ENCODE measurements around the gene DPP9.

Gene DPP9

GRCh38 chr19:4656102-4656501, 67.5 kb downstream of the DPP9 start:
- no peaks in the 10 kb centered on the region for H3K36me3 ChIP-seq (ENCODE audit: control insufficient read depth, insufficient read depth, low read length)

GRCh38 chr19:4654437-4655361, 68.9 kb downstream of the DPP9 start:
- H3K27me3 ChIP-seq (ENCODE audit: control insufficient read depth, insufficient read depth, low read length), result no peaks in the 10 kb centered on the region
- no peaks in the 10 kb centered on the region for H3K36me3 ChIP-seq (ENCODE audit: control insufficient read depth, insufficient read depth, low read length)
- H3K4me1 ChIP-seq, result no peaks in the 10 kb centered on the region
- no peak overlapping the region for H3K4me3 ChIP-seq (ENCODE audit: low read depth, low read length)
- no peaks in the 10 kb centered on the region for H3K79me2 ChIP-seq
- TF ChIP-seq CTCF (IDR thresholded peaks at IDR 0.05), result no peak
- H3K4me2 ChIP-seq (ENCODE audit: low read length), result no peak overlapping the region
- H2AFZ ChIP-seq, result no peak overlapping the region
- no peak overlapping the region for H3K9ac ChIP-seq
- no peaks in the 10 kb centered on the region for H3K9me3 ChIP-seq (ENCODE audit: control insufficient read depth, low read length)
- no peak overlapping the region for H3K27ac ChIP-seq

More at GRCh38 chr19:4656102-4656501, 67.5 kb downstream of the DPP9 start:
- H3K9ac ChIP-seq, result no peak overlapping the region
- H3K27me3 ChIP-seq (ENCODE audit: control insufficient read depth, insufficient read depth, low read length), result no peaks in the 10 kb centered on the region
- no peaks in the 10 kb centered on the region for H3K79me2 ChIP-seq
- no peak overlapping the region for H3K4me3 ChIP-seq (ENCODE audit: low read depth, low read length)
- no peaks in the 10 kb centered on the region for H3K4me1 ChIP-seq
- H3K4me2 ChIP-seq (ENCODE audit: low read length), result no peak overlapping the region
- no peak overlapping the region for H2AFZ ChIP-seq
- H3K9me3 ChIP-seq (ENCODE audit: control insufficient read depth, low read length), result no peaks in the 10 kb centered on the region
- no peak for TF ChIP-seq CTCF (IDR thresholded peaks at IDR 0.05)
- no peak overlapping the region for H3K27ac ChIP-seq

GRCh38 chr19:4653793-4654436, 69.7 kb downstream of the DPP9 start:
- Histone ChIP-seq H3K4me1 (no peaks in the 10 kb centered on the region), H2AFZ (no peak overlapping the region), H3K4me3 (ENCODE audit: low read depth, low read length) (no peak overlapping the region), H3K9me3 (ENCODE audit: control insufficient read depth, low read length) (no peaks in the 10 kb centered on the region), H3K9ac (no peak overlapping the region), H3K4me2 (ENCODE audit: low read length) (no peak overlapping the region), H3K27me3 (ENCODE audit: control insufficient read depth, insufficient read depth, low read length) (no peaks in the 10 kb centered on the region), H3K36me3 (ENCODE audit: control insufficient read depth, insufficient read depth, low read length) (no peaks in the 10 kb centered on the region), H3K27ac (no peak overlapping the region), H3K79me2 (no peaks in the 10 kb centered on the region)
- TF ChIP-seq CTCF (IDR thresholded peaks at IDR 0.05), result no peak

- H3K9me3 ChIP-seq (ENCODE audit: control insufficient read depth, low read length), result no peaks in the 10 kb centered on the region
- no peaks in the 10 kb centered on the region for H3K27me3 ChIP-seq (ENCODE audit: control insufficient read depth, insufficient read depth, low read length)
- no peaks in the 10 kb centered on the region for H3K4me1 ChIP-seq
- no peak for TF ChIP-seq CTCF (IDR thresholded peaks at IDR 0.05)
- no peak overlapping the region for H3K9ac ChIP-seq
- no peak overlapping the region for H3K4me2 ChIP-seq (ENCODE audit: low read length)
- no peak overlapping the region for H3K4me3 ChIP-seq (ENCODE audit: low read depth, low read length)
- no peak overlapping the region for H2AFZ ChIP-seq
- H3K79me2 ChIP-seq, result no peaks in the 10 kb centered on the region
- no peak overlapping the region for H3K27ac ChIP-seq
- no peaks in the 10 kb centered on the region for H3K36me3 ChIP-seq (ENCODE audit: control insufficient read depth, insufficient read depth, low read length)
These were observed 71.6 kb downstream of the DPP9 start for GRCh38 chr19:4652075-4652474.
